ENCODE data around the gene RPL10L.

Gene RPL10L

DNA sequence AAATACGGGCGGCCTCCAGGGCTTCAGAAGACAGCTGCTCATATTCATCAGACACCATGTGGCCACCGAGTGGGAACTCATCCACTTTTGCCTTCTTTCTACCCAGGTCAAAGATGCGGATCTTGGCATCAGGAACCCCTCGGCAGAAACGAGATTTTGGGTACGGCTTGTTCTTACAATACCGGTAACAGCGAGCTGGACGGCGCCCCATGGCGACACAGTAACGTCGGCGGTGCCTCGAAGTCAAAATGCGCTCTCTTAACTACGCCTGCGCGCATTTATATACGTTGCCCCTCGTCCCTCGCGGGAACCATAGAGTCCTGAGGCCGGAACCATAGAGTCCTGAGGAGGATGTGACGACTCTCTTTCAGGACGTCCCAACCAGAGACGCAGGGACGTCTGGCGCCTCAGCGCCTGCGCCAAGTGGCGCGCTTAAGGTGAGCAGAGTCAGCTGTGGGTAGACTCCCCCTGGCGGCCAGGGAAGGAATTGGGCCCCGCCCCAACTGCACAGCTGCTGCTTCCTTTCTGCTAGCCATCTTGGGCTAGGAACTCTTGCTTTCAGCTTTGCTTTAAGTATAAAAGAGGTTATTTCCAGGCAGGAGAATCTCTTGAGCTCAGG, at the start of gene RPL10L:
RPL10L (minus strand) TSS at position 256 of the 619 bp plus-strand sequence; CDS start at position 211, 45 bp downstream.
- no peak for DNase-seq

DNA sequence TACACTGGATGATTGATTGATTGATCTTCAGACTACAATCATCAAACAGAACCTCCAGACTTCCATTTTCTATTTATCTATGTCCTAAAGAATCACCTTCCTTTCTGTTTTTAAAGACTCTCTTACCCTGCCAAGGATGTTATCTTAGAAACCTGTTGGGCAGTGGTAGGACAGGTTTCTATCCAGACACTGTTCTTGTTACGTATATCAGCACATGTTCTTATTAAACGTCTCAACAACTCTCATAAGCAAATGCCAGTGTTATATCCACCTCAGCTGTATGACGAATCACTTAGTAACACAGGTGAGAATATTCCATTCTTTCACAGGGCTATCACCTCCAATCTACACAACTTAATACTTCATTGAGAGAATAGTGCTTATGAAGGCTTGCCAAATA, 40.2 kb upstream of the RPL10L start:
- no peak for DNase-seq

- DNase-seq: no peak
Observed at GRCh38 chr14:46686652-46687051, 35.1 kb upstream of the RPL10L start.

- no peak for DNase-seq
Observed at GRCh38 chr14:46672128-46672527, 20.5 kb upstream of the RPL10L start.

GRCh38 chr14:46663382-46663781, 11.8 kb upstream of the RPL10L start:
- no peak for DNase-seq

DNA sequence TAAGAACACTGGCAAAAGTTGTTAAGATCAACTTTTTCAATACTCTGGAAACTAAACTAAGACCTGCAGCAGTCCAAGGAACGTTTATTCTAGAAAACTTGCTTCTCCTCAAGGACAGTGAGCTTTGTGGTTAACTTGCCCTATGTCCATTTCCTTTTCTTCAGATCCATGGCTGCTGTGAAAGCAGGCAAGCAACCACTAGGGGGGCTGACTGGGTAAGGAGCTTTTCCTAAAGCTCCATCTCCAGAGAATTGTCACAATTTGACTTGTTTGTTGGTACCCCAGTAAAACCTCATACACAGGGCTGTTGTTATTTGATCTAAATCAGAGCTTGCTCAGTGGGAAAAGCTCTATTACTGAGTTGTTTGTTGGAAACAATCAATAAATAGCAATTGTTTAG, 10.1 kb upstream of the RPL10L start:
- DNase-seq: no peak

DNA sequence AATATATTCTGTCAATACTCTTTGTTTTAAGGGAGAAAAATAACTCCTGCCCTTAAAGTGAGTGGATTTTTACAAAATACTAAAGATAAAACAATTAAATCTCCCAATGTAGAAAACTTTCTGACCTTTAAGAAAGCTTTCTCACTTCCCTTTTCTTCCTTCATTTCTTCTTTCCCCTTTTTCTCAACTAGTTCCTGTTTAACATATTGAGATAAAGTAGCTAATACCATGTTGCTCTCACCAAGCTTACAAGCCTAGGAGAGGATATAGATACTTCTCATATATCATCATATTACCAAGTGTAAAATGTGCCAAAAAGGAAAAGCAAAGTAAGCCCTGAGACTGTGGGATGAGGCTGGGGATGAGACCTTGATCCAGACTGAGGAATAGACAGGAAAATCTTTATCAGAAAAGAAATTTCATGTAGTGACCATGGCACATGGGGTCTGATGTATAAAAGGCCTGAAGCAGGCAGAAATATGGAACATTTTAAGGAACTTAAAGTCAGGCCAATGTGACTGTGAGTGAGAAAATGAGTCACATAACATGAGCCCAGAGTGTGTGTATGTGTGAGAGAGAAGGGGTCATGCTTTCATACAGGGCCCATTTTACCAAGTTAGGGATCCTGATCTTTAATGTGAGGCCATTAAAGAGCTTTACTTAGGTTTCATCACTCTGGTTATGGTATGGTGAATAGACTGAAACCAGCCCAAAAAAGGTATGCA, 1.6 kb upstream of the RPL10L start:
- DNase-seq: no peak

GRCh38 chr14:46646796-46647195, 4.8 kb downstream of the RPL10L start:
- DNase-seq: no peak

DNA sequence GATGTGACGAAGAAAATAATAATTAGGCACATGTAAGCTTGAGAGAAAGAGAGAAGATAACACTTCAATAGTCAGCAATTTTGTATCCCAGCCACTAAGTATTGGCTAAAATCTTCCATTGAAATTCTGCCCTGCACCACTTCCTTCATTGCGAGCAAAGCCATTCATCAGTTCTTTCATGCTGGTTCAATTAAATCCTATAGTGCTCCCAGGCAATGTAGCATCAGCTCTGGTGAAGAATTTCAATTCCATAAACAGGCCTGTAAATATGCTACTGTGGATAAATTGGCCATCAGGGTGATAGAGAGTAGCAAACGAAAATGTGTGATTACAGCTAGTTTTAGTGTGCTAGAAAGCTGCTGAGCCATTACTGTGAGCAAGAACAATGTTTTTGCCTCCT, 24.7 kb downstream of the RPL10L start:
- no peak for DNase-seq
